ENCODE measurements around the gene HSPA8.

The HSPA8 gene

GRCh38 chr11:123046473-123047259 is 15.3 kb downstream of the HSPA8 start:
- no peak for DNase-seq

DNA sequence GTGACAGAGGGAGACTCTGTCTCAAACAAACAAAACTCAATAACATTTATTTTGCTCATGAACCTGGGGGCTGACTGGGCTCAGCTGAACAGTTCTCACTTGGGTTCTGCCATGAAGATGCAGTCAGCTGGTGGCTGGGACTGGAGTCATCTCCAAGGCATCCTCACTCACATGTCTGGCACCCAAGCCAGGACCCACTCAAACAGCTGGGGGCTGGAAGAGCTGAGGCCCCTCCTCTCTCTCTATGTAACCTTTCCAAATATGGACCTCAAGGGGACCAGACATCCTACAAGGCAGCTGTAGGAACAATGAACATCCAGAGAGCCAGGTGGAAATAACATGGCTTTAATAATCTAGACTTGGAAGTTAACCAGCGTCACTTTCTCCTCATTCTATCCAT is 16.8 kb downstream of the HSPA8 start:
- no peak for DNase-seq

DNA sequence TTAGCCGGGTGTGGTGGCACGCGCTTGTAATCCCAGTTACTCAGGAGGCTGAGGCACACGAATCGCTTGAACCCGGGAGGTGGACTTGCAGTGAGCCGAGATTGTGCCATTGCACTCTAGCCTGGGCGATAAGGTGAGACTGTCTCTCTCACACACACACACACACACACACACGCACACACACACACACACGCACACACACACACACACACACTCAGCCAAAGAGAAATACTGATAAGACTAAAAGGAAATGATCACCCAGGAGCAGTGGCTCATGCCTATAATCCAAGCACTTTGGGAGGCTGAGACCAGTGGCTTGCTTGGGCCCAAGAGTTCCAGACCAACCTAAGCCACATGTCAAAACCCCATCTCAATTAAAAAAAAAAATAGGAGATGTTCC is 20.8 kb downstream of the HSPA8 start:
- DNase-seq, result no peak

DNA sequence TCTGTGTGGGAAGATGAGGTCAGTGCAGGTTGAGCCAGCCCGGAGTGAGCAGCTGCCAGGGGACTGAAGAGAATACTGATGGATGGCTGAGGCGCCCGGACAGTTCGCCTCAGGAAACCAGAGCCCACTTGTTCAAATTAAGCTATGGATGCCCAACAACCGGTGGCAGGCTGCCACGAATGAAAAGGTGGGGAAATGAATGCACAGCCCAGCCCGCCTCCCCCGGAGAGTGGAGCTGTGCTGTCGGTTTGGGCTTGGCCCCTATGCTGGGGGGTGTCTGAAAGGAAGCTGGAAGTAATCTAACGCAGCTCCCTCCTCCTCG is 21.9 kb downstream of the HSPA8 start:
- no peak for DNase-seq

DNA sequence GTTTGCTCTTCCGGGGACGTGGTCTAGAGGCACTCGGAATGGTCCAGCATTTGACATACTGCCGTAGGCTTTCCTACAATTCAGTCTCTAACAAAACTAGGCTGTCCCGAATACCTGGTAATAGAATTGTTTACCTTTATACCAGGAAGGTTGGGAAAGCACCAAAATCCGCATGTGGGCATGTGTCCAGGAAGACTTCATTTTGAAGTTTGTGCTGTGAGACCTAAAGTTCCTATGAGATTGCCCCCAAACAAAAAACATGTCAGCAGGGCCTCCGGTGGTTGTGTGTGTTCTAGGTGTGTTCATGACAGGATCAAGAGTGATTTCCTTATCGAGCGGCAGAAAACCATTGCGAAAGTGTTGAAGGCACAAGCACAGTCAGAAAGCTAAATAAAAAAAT is 26.1 kb downstream of the HSPA8 start:
- no peak for DNase-seq

GRCh38 chr11:123034597-123034996 is 27.3 kb downstream of the HSPA8 start:
- peak; percentile 65 for DNase-seq

- no peak for DNase-seq
Observed at GRCh38 chr11:123033895-123034294, 28.0 kb downstream of the HSPA8 start.

- no peak for DNase-seq
Observed at GRCh38 chr11:123030517-123030916, 31.4 kb downstream of the HSPA8 start.

- no peak for DNase-seq
Observed at GRCh38 chr11:123020968-123021367, 41.0 kb downstream of the HSPA8 start.

DNA sequence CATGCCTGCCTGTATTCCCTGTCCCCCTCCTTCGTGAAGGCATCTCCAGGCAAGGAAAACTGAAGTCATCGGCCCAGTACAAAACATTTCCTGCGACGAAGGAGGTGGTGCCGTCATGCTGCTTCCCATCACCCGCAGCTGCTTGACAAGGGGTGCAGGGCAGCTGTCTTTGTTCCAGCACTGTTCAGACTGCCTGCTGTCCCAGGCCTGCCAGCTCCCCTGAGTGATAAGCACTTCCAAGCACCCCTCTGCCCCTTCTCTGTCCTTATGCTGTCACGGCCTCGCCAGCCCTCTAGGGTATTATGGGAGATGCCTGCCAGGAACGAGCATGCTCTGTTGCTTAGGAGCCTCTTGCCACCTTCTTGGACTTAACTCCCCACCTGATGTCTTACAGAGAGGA is 43.2 kb downstream of the HSPA8 start:
- DNase-seq, result no peak

DNA sequence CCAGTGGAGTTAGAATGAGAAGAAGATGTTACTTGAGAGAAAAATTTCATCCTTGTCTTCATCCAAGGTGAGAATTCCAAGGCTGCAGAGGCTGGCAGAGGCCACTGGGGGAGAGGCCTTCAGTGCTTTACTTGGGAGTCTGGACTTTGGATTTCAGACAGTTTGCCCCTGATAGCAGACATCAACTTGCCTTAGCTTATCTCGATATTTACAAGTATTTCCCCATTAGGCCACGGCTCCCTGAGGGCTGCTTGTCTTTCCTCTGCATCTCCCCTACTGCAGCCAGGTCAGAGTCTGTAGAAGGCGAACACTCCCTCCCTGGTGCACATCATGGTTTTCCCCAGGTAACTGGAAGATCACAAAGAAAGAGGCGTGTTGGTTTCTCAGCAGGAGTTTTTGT is 50.4 kb downstream of the HSPA8 start:
- DNase-seq, result no peak

All from SIG-M5 (cell line).